ENCODE measurements around the gene FUOM.

FUOM gene, protein sequence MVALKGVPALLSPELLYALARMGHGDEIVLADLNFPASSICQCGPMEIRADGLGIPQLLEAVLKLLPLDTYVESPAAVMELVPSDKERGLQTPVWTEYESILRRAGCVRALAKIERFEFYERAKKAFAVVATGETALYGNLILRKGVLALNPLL

DNA sequence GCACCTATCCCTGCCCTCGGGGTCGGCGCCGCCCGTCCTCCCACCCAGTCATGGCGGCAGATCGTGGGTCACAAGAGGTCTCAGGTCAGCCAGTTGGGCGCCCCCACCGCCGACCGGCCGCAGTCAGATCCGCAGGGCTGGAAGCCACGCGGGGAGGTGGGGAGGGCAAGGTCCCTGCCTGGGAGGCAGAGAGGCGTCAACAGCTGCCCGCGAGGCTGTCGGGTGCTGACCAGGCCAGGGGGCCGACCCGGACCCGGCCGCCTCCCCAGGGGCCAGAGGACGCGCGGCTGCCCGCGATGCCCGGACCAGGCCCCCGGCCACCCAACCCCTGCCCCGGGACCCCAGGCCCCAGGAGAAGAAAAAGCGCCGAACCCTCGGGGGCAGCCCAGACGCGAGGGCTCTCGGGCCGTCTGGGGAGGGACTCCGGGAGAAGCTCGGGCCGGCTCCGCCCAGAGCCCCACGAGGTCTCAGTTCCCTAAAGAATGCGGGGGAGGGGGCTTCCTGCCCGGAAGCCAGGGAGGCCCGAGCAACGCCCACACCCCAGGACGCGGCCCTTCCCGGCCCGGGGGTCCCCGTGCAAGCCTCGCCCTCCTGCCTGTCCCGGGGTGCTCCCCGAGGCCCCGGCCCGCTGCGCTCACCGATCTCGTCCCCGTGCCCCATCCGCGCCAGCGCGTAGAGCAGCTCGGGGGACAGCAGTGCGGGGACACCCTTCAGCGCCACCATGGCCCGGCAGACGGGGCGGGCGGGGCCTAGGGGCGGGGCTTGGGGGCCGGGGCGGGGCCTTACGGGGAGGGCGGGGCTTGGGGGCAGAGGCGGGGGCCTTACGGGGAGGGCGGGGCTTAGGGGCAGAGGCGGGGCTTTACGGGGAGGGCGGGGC lies at the start of gene FUOM:
FUOM (minus strand) TSS at position 735 of the 877 bp plus-strand sequence; CDS start at position 723, 12 bp downstream.
- no peak within 1 kb of the TSS for H3K9ac ChIP-seq (ENCODE audit: low read length)
- no peaks in the 10 kb centered on the region for H3K9me3 ChIP-seq (ENCODE audit: low read length)
- H3K27me3 ChIP-seq (ENCODE audit: control insufficient read depth in 1 of 2, insufficient read depth in 2 of 2, low read length in 2 of 2): peaks cover 0 to 30% of the 10 kb centered on the region in 2 donors
- H3K4me1 ChIP-seq (ENCODE audit: insufficient read depth, low read length): peaks cover 6% of the 10 kb centered on the region
- H3K4me3 ChIP-seq (ENCODE audit: low read depth in 1 of 2, low read length in 2 of 2): peak within 1 kb of the TSS; percentile 18 to 47
- no peak within 1 kb of the TSS for H3K27ac ChIP-seq (ENCODE audit: low read depth, low read length)
- peaks cover 2% of the 10 kb centered on the region for H3K36me3 ChIP-seq (ENCODE audit: insufficient read depth, low read length)

DNA sequence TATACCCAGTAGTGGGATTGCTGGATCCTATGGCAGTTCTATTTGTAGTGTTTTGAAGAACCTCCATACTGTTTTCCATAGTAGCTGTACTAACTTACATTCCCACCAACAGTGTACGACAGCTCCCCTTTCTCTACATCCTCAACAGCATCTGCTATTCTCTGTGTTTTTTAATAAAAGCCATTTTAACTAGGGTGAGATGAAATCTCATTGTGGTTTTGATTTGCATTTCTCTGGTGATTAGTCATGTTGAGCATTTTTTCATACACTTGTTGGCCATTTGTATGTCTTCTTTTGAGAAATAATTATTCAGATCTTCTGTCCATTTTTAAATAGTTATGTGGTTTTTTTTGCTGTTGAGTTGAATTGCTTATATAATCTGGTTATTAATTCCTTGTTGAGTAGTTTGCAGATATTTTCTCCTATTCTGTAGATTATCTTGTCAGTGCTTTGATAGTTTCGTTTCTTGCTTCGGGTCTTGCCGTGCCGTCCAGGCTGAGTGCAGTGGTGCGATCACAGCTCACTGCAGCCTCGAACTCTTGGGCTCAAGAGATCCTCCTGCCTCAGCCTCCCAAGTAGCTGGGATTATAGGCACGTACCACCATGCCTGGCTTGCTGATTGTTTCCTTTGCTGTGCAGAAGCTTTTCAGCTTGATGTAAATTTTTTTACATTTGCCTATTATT lies 48.2 kb upstream of the FUOM start:
- H3K36me3 ChIP-seq (ENCODE audit: insufficient read depth, low read length): peaks cover 43% of the 10 kb centered on the region
- peaks cover 2% of the 10 kb centered on the region for H3K9me3 ChIP-seq (ENCODE audit: low read length)
- no peaks in the 10 kb centered on the region for H3K27me3 ChIP-seq (ENCODE audit: control insufficient read depth in 1 of 2, insufficient read depth in 2 of 2, low read length in 2 of 2)
- no peak overlapping the region for H3K4me3 ChIP-seq (ENCODE audit: low read depth in 1 of 2, low read length in 2 of 2)
- no peaks in the 10 kb centered on the region for H3K4me1 ChIP-seq (ENCODE audit: insufficient read depth, low read length)
- no peak overlapping the region for H3K9ac ChIP-seq (ENCODE audit: low read length)
- no peak overlapping the region for H3K27ac ChIP-seq (ENCODE audit: low read depth, low read length)

DNA sequence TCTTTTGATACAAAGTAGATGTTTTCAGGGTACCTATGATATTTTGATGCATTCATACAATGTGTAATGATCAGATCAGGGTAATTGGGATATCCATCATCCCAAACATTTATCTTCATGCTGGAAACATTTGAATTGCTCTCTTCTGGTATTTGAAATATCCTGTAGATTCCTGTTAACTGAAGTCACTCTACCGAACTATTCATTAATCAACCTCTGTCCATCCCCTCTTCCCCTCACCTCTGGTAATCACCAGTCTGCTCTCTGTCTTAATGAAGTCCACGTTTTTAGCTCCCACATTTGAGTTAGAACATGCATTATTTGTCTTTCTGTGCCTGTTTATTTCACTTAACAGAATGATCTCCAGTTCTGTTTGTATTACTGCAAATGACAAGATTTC lies 47.5 kb upstream of the FUOM start:
- no peak overlapping the region for H3K9ac ChIP-seq (ENCODE audit: low read length)
- no peak overlapping the region for H3K4me3 ChIP-seq (ENCODE audit: low read depth in 1 of 2, low read length in 2 of 2)
- H3K4me1 ChIP-seq (ENCODE audit: insufficient read depth, low read length): no peaks in the 10 kb centered on the region
- no peaks in the 10 kb centered on the region for H3K27me3 ChIP-seq (ENCODE audit: control insufficient read depth in 1 of 2, insufficient read depth in 2 of 2, low read length in 2 of 2)
- H3K36me3 ChIP-seq (ENCODE audit: insufficient read depth, low read length): peaks cover 46% of the 10 kb centered on the region
- no peaks in the 10 kb centered on the region for H3K9me3 ChIP-seq (ENCODE audit: low read length)
- H3K27ac ChIP-seq (ENCODE audit: low read depth, low read length): no peak overlapping the region

DNA sequence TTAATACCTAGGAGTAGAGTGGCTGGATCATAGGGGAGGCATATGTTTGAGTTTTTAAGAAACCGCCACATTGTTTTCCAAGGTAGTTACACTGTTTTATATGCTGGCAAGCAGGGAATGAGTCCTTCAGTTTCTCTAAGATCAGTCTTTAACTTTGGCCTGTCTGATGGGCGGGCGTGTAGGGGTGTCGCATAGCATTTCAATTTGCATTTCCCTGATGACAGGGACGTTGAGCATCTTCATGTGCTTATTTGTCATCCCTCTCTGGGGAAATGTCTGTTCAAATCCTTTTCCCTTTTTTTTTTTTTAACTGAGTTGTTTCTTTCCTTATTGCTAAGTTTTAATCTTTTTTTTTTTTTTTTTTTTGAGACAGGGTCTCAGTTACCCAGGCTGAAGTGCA lies 46.0 kb upstream of the FUOM start:
- peaks cover 51% of the 10 kb centered on the region for H3K36me3 ChIP-seq (ENCODE audit: insufficient read depth, low read length)
- H3K27ac ChIP-seq (ENCODE audit: low read depth, low read length): no peak overlapping the region
- no peaks in the 10 kb centered on the region for H3K4me1 ChIP-seq (ENCODE audit: insufficient read depth, low read length)
- H3K27me3 ChIP-seq (ENCODE audit: control insufficient read depth in 1 of 2, insufficient read depth in 2 of 2, low read length in 2 of 2): no peaks in the 10 kb centered on the region
- H3K4me3 ChIP-seq (ENCODE audit: low read depth in 1 of 2, low read length in 2 of 2): no peak overlapping the region
- no peak overlapping the region for H3K9ac ChIP-seq (ENCODE audit: low read length)
- H3K9me3 ChIP-seq (ENCODE audit: low read length): no peaks in the 10 kb centered on the region

DNA sequence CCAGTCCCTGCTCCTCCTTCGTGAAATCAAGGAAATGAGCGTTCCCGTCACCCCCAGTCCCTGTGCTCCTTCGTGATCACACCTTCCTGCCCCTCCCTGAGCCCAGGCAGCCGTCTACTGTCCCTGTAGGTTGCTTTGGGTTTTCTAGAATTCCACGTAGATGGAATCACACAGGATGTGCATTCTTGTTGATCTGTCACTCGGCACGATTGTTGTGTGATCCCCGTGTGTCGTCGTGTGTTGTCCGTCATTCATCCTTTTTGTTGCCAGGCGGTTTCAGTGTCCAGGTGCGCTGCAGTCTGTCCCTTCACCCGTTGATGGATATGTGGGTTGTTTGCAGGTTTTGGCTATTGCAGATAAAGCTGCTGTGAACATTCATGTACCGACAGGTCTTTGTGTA lies 45.5 kb upstream of the FUOM start:
- Histone ChIP-seq H3K27ac (ENCODE audit: low read depth, low read length) (no peak overlapping the region), H3K9ac (ENCODE audit: low read length) (no peak overlapping the region), H3K27me3 (ENCODE audit: control insufficient read depth in 1 of 2, insufficient read depth in 2 of 2, low read length in 2 of 2) (no peaks in the 10 kb centered on the region), H3K9me3 (ENCODE audit: low read length) (no peaks in the 10 kb centered on the region), H3K36me3 (ENCODE audit: insufficient read depth, low read length) (peaks cover 55% of the 10 kb centered on the region), H3K4me1 (ENCODE audit: insufficient read depth, low read length) (no peaks in the 10 kb centered on the region), H3K4me3 (ENCODE audit: low read depth in 1 of 2, low read length in 2 of 2) (no peak overlapping the region)

DNA sequence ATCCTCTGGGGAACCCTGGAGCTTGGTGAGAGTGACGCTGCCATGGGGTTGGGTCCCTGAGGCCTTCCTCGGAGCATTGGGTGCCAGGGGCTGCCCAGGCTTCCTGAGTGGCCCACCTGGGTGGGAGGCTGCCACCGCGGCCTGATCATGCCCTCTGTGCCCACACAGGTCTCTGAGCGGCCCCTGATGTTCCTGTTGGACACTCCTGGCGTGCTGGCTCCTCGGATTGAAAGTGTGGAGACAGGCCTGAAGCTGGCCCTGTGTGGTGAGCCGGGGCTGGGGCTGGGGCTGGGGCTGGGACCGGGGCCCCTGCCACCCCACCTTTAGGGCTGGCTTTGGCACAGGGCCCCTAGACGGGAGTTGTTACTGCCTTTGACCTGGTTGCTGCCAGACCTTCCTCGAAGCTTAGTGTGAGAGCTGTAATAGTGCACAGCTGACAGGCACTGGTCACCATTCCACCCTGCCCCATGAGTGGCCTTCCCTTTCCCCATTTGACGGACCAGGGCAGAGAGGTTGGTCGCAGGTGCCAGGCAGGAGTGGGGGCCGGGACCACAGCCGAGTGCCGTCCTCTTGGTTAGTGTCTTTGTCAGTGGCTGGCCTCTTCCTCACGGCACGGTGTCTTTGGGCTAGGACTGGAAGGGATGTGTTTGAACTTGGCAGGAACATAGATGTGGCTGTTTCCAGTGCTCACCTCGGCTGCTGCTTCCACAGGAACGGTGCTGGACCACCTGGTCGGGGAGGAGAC lies 44.3 kb upstream of the FUOM start:
- no peaks in the 10 kb centered on the region for H3K27me3 ChIP-seq (ENCODE audit: control insufficient read depth in 1 of 2, insufficient read depth in 2 of 2, low read length in 2 of 2)
- H3K4me3 ChIP-seq (ENCODE audit: low read depth in 1 of 2, low read length in 2 of 2): no peak overlapping the region
- no peak overlapping the region for H3K27ac ChIP-seq (ENCODE audit: low read depth, low read length)
- H3K9ac ChIP-seq (ENCODE audit: low read length): no peak overlapping the region
- H3K9me3 ChIP-seq (ENCODE audit: low read length): no peaks in the 10 kb centered on the region
- H3K36me3 ChIP-seq (ENCODE audit: insufficient read depth, low read length): peaks cover 63% of the 10 kb centered on the region
- no peaks in the 10 kb centered on the region for H3K4me1 ChIP-seq (ENCODE audit: insufficient read depth, low read length)

DNA sequence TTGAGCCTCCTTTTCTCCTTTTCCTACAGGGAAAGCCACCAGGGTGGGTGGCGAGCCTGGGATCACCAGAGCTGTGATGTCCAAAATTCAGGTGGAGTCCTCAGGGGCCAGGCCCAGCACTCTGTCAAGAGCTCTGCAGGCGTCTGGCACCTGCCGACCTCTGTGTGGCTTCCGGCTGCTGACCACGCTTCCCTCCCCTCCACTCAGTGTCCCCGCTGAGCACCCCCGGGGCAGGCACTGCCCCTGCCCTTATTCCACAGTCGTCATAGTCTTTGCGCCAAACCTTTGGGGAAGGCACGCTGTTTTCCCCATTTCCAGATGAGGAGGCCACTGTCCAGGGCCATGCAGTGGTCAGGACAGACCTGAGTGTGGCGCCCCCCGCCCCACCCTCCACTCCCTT lies 43.7 kb upstream of the FUOM start:
- Histone ChIP-seq H3K4me1 (ENCODE audit: insufficient read depth, low read length) (no peaks in the 10 kb centered on the region), H3K27ac (ENCODE audit: low read depth, low read length) (no peak overlapping the region), H3K9ac (ENCODE audit: low read length) (no peak overlapping the region), H3K4me3 (ENCODE audit: low read depth in 1 of 2, low read length in 2 of 2) (no peak overlapping the region), H3K36me3 (ENCODE audit: insufficient read depth, low read length) (peaks cover 68% of the 10 kb centered on the region), H3K27me3 (ENCODE audit: control insufficient read depth in 1 of 2, insufficient read depth in 2 of 2, low read length in 2 of 2) (no peaks in the 10 kb centered on the region), H3K9me3 (ENCODE audit: low read length) (no peaks in the 10 kb centered on the region)

DNA sequence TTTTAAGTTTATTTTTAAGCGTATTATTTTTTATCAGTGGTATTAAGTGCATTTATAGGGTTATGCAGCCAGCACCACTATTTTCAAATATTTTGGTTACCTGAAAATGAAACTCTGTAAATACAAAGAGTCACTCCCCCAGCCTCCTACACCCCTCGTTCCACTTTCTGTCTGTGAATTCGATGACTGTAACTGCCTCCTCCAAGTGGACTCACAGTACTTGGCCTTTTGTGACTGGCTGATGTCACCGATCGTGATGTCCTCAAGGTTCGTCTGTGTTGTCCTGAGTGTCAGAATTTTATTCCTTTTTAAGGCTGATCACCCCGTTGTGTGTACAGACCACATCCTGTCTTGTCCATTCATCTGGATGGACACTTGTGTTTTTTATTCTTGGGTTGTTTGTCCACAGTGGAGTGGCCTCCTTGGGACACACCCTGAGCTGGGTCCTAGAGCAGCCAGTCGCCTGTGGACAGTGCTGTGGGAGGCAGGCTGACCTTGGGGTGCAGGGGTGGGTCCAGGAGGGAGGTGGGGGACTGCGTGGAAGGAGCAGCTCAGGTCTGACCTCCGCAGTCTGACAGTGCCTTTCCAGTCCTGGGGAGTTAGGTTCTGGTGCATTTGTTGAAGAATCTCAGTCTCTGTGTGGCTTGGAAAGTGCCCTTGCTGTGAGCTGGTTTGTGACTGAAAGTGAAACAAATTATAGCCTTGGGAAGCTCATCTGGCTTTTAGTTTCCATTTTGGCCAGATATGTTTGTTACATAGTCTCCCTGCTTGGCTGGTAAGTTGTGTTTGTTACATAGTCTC lies 43.0 kb upstream of the FUOM start:
- Histone ChIP-seq H3K9me3 (ENCODE audit: low read length) (no peaks in the 10 kb centered on the region), H3K27ac (ENCODE audit: low read depth, low read length) (no peak overlapping the region), H3K4me1 (ENCODE audit: insufficient read depth, low read length) (no peaks in the 10 kb centered on the region), H3K36me3 (ENCODE audit: insufficient read depth, low read length) (peaks cover 71% of the 10 kb centered on the region), H3K4me3 (ENCODE audit: low read depth in 1 of 2, low read length in 2 of 2) (no peak overlapping the region), H3K27me3 (ENCODE audit: control insufficient read depth in 1 of 2, insufficient read depth in 2 of 2, low read length in 2 of 2) (no peaks in the 10 kb centered on the region), H3K9ac (ENCODE audit: low read length) (no peak overlapping the region)

DNA sequence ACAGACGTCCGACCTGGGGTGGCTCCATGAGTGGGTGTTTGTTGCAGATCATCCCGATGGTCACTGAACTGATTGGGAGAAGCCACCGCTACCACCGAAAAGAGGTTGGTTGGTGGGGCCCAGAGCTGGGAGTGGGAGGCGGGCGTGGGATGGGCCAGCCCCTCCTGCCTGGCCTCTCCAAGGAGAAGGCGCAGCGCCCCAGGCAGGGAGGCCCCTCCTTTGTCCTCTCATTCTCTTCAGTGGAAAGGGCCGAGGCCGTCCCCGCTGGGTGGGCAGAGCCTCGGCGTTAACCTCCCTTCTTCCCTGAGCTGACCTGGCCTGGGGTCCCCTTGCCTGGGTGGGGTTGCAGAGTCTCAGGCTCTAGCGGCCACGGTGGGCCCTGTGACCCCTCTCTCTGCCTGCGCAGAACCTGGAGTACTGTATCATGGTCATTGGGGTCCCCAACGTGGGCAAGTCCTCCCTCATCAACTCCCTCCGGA lies 41.3 kb upstream of the FUOM start:
- Histone ChIP-seq H3K27ac (ENCODE audit: low read depth, low read length) (no peak overlapping the region), H3K9ac (ENCODE audit: low read length) (no peak overlapping the region), H3K4me3 (ENCODE audit: low read depth in 1 of 2, low read length in 2 of 2) (no peak overlapping the region), H3K27me3 (ENCODE audit: control insufficient read depth in 1 of 2, insufficient read depth in 2 of 2, low read length in 2 of 2) (no peaks in the 10 kb centered on the region), H3K36me3 (ENCODE audit: insufficient read depth, low read length) (peaks cover 58% of the 10 kb centered on the region), H3K9me3 (ENCODE audit: low read length) (no peaks in the 10 kb centered on the region), H3K4me1 (ENCODE audit: insufficient read depth, low read length) (no peaks in the 10 kb centered on the region)

DNA sequence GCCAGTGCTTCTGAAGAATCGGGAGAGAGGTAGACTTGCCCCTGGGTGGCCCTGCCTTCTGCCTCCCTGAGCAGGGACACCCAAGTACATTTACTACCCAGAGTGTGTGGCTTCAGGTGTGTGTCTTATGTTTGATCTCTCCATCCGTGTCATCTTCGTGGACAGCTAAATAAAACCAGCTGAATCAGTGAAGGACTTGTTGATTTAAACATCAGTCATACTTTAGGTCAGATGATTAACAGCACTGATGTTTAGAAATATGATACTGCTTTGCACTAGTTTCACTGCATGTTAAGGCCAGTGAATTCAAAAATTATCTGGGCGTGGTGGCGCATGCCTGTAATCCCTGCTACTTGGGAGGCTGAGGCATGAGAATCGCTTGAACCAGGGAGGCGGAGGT lies 40.1 kb upstream of the FUOM start:
- H3K27me3 ChIP-seq (ENCODE audit: control insufficient read depth in 1 of 2, insufficient read depth in 2 of 2, low read length in 2 of 2): no peaks in the 10 kb centered on the region
- no peak overlapping the region for H3K4me3 ChIP-seq (ENCODE audit: low read depth in 1 of 2, low read length in 2 of 2)
- peaks cover 52% of the 10 kb centered on the region for H3K36me3 ChIP-seq (ENCODE audit: insufficient read depth, low read length)
- H3K27ac ChIP-seq (ENCODE audit: low read depth, low read length): no peak overlapping the region
- H3K9me3 ChIP-seq (ENCODE audit: low read length): no peaks in the 10 kb centered on the region
- H3K4me1 ChIP-seq (ENCODE audit: insufficient read depth, low read length): no peaks in the 10 kb centered on the region
- no peak overlapping the region for H3K9ac ChIP-seq (ENCODE audit: low read length)
